Mononuclear cell (primary cell): ENCODE measurements around the gene PTS. TPM values are rescaled to one million over a fixed set of nuclear protein-coding genes. Genes with fewer than 3 reads are reported as not detected.

Source experiments
- H3K27me3 ChIP-seq: 2 replicates; pipeline ENCODE4 v1.6.0; 2011; ENCODE audit warnings: low read length, control low read depth; ENCODE audit not compliant: insufficient read depth
- H3K4me1 ChIP-seq: 2 replicates; pipeline ENCODE4 v1.5.1; 2011; ENCODE audit warnings: mild to moderate bottlenecking, low read length, control low read depth; ENCODE audit not compliant: insufficient read depth
- H3K4me3 ChIP-seq: 2 replicates; pipeline ENCODE4 v1.5.1; 2011; ENCODE audit warnings: mild to moderate bottlenecking, low read length, moderate library complexity
- H3K9me3 ChIP-seq: 2 replicates; pipeline ENCODE4 v1.5.1; 2011; ENCODE audit warnings: low read depth, mild to moderate bottlenecking, control low read depth, low read length
- total RNA-seq: library from RNA; depleted of rRNA; stranded (reverse); fragments of >200 nt; gene quantifications from one replicate; pipeline ENCODE4 v1.2.3, GENCODE V29; 2012

The PTS gene
- total RNA-seq, 1 donor = 37.3 TPM

DNA sequence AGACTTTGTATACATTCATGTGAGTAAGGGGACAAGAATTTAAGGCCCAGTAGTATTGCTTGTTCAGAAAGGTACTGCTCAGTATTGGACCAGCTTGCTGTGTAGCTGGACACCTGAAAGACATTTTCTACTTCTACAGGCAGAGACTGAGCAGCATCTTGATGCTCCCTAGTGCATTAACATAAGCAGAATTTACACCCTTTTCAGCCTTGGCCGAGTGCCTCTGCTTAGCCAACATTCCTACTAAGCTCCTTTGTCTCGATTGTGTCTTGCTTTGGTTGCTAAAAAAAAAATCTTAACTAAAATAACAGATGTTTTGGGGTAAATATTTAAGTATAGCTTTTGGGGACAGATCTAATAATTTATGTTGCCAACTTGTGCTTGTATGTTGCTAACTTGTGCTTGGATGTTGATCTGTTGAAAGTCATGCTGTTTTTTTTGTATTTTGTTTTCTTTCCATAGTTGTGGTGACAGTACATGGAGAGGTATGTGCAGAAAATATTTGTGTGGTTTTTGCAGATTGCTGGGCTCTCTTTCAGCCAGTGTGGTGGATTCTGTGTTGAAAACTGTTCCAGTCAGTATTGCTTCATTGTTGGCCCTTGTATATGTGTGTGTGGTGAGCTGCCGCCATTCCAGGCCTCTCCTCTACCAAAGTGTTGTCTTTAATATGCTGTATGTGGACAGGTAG, 3.7 kb downstream of the PTS start:
- H3K4me3 ChIP-seq = no peak overlapping the region
- no peaks in the 10 kb centered on the region for H3K27me3 ChIP-seq
- H3K9me3 ChIP-seq = no peaks in the 10 kb centered on the region

DNA sequence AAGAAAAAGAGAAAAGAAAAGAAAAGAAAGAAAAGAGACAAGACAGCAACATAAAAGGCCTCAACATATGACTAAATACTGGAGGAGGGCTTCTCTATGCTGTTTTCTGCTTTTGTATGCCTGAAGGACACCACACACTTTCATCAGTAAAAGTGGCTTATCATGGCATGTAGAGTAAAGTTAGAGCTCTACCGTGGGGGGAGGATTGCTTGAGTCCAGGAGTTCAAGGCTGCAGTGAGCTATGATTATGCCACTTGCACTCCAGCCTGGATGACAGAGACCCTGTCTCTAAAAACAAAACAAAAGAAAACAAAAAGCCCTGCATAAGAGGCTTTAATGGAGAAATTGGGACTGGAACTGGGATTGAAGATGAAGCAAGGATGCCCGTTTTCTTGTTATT, 5.7 kb downstream of the PTS start:
- no peak overlapping the region for H3K4me3 ChIP-seq
- H3K9me3 ChIP-seq = no peaks in the 10 kb centered on the region
- no peaks in the 10 kb centered on the region for H3K27me3 ChIP-seq
- H3K4me1 ChIP-seq = peaks cover 8% of the 10 kb centered on the region

More for the DNA sequence above, 3.7 kb downstream of the PTS start:
- H3K4me1 ChIP-seq = peaks cover 15% of the 10 kb centered on the region

DNA sequence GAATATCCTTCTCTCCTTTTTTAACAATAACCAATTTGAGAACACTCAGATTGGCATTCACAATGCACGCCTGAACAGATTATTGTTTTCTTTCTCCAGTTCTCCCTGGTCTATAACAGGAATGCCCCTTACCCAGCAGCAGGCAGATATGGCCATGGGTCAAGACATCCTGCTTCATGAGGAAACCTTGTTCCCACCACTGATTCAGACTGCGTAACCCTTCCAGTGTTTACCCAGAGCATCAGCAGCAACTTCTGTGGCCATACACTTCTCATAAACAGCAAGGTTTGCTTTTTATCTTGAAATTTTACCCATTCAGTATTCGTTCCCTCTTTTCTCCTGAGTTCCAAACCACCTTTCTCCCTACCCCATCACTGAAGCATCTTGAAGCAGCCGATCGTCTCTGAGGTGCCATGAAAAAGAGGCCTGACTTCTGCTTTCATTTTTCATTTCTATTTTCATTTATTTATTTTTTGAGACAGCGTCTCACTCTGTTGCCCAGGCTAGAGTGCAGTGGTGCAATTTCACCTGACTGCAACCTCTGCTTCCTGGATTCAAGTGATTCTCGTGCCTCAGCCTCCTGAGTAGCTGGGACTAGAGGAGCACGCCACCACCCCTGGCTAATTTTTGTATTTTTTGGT, 9.6 kb downstream of the PTS start:
- H3K4me3 ChIP-seq = no peak overlapping the region
- no peaks in the 10 kb centered on the region for H3K4me1 ChIP-seq
- no peaks in the 10 kb centered on the region for H3K9me3 ChIP-seq
- H3K27me3 ChIP-seq = no peaks in the 10 kb centered on the region

DNA sequence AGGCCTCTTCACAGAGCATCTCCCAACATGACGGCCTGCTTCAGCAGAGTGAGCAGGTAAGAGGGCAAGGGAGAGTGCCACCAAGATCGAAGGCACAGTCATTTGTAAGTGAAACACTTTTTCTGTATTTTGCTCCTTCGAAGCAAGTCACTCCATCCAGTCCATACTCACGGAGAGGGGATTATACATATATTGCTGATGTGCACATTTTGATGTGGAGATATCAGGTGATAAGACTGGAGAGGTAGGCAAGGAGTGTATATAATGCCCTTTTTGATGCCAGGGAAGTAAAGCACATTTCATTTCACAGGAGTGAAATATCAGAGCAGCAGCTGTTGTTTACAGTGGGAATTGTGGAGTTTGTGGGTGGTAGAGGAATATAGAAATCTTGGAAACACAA, 11.2 kb downstream of the PTS start:
- Histone ChIP-seq H3K4me3 (no peak overlapping the region), H3K4me1 (no peaks in the 10 kb centered on the region), H3K9me3 (no peaks in the 10 kb centered on the region), H3K27me3 (no peaks in the 10 kb centered on the region)

DNA sequence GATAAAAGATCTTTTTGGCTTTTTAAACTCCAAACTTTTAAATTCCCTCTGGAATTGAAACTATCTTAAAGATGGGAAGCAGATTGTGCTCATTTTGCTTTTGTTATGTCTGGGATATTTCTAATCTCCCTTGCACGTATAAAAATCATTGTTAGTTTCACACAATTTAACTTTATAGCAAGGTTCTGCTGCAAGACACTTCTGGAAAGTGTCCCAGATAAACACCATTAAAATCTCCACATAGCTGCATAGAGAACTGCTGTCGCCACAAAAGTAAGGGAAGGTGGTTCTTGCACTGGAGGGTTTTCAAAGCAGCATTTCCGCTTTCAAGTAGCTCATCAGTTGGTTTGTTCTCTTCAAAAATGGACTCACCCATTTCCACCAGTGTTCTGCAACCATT, 11.8 kb downstream of the PTS start:
- Histone ChIP-seq H3K4me3 (no peak overlapping the region), H3K9me3 (no peaks in the 10 kb centered on the region)

DNA sequence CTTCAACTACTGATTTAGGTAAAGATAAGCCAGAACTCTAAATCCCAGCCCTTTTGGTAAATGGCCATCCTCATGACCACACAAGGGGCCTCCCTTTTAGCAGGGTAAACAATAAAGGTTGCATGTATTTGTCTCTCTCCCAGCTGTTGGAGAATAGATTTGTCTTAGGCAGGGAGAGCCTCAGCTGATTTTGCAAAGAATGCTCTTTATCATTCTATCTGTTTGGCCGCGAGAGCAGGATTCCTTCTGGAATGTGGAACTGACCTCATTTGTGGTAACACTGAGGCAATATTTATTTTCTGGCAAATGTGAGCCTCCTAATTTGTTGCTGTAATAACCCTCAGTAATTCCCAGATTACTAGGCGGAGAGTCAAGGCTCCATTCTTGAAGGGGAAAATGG, 15.3 kb downstream of the PTS start:
- H3K9me3 ChIP-seq = no peaks in the 10 kb centered on the region
- no peaks in the 10 kb centered on the region for H3K27me3 ChIP-seq
- no peaks in the 10 kb centered on the region for H3K4me1 ChIP-seq
- H3K4me3 ChIP-seq = no peak overlapping the region

More for the DNA sequence above, 11.8 kb downstream of the PTS start:
- H3K27me3 ChIP-seq = no peaks in the 10 kb centered on the region
- H3K4me1 ChIP-seq = no peaks in the 10 kb centered on the region

DNA sequence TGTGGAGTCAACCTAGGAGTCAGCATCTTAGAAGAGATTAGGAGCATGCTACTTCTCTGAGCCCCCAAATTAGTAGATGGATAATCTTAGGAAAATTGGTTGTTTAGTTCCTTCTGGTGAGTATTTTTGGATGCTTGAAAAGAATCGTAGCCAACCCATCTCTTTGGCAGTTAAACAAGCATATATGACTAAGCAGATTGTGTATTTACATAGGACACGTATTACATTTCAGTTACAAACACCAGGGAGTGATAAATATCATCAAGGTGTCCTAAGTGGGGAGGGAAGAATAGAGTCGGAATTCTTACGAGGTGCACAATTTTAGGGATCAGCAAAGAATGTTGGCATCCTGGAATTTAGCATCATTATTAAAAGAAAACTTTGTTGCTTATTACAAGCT, 21.0 kb downstream of the PTS start:
- Histone ChIP-seq H3K27me3 (no peaks in the 10 kb centered on the region), H3K4me1 (no peaks in the 10 kb centered on the region), H3K9me3 (no peaks in the 10 kb centered on the region), H3K4me3 (no peak overlapping the region)

DNA sequence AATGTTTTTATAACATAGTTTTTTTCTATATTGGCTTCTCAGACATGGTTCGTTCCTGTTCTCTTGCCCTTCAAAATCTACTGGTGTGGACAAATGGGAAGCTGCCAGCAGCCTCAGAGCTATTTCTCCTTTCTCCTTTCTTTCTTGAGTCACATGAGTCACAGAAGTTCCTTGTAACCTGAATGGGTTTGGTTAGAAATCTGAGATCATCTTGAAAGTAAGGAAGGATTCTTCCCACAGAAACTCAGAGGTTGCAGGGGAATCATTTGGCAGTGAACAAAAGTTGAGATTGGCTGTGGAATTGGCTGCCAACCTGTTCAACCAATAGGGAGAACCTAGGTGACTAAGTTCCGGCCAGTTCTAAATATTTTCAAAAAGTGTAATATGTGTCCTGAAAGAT, 22.0 kb downstream of the PTS start:
- no peaks in the 10 kb centered on the region for H3K27me3 ChIP-seq

DNA sequence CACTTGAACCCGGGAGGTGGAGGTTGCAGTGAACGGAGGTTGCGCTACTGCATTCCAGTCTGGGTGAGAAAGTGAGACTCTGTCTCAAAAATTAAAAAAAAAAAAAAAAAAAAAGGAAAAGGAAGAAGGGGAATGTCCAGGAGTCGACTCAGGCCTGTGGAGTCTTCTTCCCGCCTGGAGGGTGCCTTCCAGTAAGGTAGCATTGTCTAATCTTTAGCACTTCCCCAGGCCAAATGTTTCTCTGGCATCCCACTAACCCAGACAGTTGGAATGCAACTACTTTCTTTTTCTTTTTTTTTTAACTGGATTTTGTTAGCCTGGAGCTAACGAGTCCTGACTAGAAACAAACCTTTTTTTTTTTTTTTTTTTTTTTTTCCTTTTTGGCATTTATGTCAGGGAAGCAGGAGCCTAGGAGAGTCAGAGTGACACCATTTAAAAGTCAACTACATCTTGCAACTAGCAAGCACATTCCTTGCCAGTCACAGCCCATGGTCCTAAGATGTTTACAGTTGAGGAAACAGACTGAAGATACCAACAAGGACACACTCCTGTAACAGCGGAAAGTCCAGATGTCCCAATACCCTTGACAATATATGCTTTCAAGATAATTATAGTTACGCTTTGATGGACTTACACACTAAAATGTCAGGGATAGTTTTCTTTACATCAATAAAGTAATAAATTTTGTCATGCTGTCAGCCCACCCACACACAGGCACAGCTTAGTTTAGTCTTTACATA, 23.8 kb downstream of the PTS start:
- Histone ChIP-seq H3K4me1 (no peaks in the 10 kb centered on the region), H3K9me3 (no peaks in the 10 kb centered on the region), H3K27me3 (no peaks in the 10 kb centered on the region), H3K4me3 (no peak overlapping the region)

More for the DNA sequence above, 22.0 kb downstream of the PTS start:
- Histone ChIP-seq H3K4me1 (no peaks in the 10 kb centered on the region), H3K4me3 (no peak overlapping the region), H3K9me3 (no peaks in the 10 kb centered on the region)

DNA sequence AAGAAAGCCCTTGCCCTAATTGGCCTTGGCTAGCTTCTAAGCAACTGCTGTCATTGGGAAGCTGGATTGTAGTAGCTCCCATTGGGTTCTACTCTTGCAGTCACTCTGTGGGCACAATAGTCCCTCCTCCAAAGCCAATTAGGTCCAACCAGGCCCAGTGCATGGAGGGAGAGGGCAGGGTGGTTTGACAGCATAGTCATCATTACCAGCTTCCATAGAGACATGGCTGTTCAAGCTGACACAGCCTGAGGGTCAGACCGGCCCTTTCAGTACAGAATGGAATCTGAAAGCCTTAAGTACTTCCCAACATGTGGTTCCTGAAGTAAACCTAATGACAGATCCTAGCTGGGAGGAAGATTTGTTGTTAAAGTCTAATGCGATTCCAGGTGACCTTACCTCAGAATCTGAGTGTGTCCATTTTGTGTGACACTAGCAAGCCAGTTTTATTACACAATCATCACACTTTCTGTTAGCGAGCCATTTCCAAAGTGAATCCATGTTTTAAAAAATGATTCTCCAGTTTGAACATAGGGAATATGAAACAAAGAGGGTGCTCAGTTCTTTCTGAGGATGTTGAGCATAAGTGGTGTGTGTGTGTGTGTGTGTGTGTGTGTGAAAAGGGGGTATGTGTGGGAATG, 27.5 kb downstream of the PTS start:
- H3K9me3 ChIP-seq = no peaks in the 10 kb centered on the region
- H3K4me3 ChIP-seq = no peak overlapping the region
- no peaks in the 10 kb centered on the region for H3K27me3 ChIP-seq
- H3K4me1 ChIP-seq = no peaks in the 10 kb centered on the region

DNA sequence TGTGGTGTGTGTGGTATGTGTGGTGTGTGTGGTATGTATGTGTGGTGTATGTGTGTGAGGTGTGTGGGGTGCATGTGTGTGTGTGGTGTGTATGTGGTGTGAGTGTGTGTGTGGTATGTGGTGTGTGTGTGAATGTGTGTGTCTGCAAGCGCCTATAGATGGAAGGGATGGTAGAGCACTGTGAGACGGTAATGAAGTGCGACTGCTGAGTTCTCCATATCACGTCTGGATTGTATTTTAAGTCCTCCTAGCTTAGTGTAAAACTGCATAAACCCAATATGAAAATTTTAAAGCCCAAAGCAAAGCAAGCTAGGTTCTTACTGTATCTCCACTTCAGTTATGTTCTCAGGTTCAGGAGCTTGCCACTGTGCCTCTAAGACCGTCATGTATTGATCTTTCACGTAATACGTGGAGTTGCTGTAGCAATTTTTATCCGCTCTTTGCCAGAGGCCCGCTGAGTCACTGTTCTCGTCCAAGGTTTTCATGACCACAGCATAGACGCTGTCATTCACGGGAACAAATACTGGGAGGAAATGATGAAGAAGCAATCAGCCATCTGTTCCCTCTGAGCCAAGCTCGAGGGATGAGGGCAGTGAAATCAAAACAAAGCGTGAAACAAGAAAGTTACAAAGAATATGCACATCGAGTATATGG, 29.0 kb downstream of the PTS start:
- H3K4me1 ChIP-seq = no peaks in the 10 kb centered on the region
- H3K9me3 ChIP-seq = no peaks in the 10 kb centered on the region
- H3K27me3 ChIP-seq = no peaks in the 10 kb centered on the region
- no peak overlapping the region for H3K4me3 ChIP-seq

DNA sequence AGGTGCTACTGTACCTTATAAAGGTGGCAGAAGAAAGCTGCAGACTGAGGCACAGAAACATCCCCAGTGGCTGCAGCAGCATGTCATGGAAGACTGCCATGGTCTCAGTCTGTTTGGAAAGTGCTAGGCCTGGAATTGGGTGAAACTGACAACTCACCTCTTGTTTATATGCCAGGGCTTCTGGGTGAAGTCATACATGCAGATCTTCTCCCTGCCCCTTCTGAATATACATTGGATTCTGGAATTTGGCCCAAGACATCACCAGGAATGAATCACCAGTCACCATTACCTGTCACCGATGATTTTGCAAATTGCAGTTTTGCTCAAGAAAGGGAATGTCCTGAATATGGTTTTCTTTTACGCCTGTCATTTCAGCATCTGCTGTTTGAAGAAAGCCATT, 34.3 kb downstream of the PTS start, which contains the start of gene PLET1:
TSS of gene PLET1 (minus strand) at position 371 of the 400 bp plus-strand sequence. CDS start at position 100, 271 bp downstream.
- H3K9me3 ChIP-seq = no peaks in the 10 kb centered on the region
- no peak within 1 kb of the TSS for H3K4me3 ChIP-seq
- H3K4me1 ChIP-seq = no peaks in the 10 kb centered on the region
- H3K27me3 ChIP-seq = no peaks in the 10 kb centered on the region

DNA sequence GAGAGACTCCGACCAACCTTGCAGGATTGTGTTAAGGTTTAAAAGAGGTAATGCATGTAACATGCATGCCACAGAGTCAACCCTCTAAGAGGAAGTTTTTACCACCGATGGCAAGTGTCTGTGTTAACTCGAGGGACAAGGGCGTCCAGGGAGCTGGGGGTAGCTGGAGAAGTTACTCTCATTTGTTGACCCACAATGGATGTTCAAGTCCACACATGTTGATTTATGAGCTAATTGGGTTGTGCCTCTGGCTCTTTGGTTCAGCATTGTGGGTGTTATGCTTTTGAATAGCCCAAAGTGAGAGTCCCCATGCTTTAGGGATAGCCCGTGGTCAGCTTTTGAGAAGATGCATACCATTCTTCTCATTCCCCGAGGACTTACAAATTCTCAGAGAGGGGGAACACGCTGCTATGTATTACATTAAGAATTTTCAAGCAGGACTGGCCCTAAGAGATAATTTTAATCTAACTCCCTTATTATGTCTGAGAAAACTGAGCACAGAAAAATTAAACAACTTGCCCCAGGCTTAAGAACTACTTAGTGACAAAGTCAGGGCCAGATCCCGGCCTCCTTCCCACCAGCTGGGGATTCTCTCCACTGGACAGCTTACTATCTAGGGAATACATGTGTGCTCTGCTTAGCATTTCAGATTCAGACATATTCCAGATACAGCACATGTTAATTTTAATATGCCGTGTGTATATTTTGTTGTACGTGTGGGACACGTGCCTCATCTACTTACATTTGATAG, 39.6 kb downstream of the PTS start:
- Histone ChIP-seq H3K4me1 (no peaks in the 10 kb centered on the region), H3K27me3 (no peaks in the 10 kb centered on the region), H3K9me3 (no peaks in the 10 kb centered on the region), H3K4me3 (no peak overlapping the region)

DNA sequence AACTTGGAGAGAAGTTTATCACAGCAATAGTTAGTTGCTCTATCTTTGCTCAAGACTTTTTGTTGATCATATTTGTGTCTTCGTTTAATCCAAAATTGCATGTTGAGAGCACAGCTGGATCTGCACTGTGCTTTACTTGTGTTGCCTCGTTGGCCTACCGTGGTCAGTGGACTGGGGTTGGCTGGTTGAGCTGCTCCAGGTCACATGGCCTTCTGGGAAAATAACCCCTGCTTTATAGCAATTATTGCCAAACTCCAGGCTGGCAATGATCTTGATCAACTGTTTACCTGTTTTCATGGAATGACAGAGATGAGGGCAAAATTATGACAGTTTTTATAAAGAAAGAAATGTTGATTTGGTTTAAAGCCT, 40.2 kb downstream of the PTS start:
- Histone ChIP-seq H3K27me3 (no peaks in the 10 kb centered on the region), H3K4me1 (no peaks in the 10 kb centered on the region), H3K9me3 (no peaks in the 10 kb centered on the region), H3K4me3 (no peak overlapping the region)
